Ovary (tissue), 9 donors: ENCODE data around the gene WDR55. TPM values are rescaled to one million over a fixed set of nuclear protein-coding genes. Genes with fewer than 3 reads are reported as not detected.
"Not testable (repeated sequence)": the region's sequence is repeated elsewhere in the genome, so short reads cannot be mapped to it uniquely, and the experiment has no call there.

Experiments
- DNase-seq, 5 donors: peaks; one replicate each; pipeline ENCODE4 v3.0.0-alpha.2; 2019 to 2020
- H3K27ac ChIP-seq, 2 donors: fragments of 200-600 bp; one replicate each; pipeline versions ENCODE4 v1.5.1 to v1.8.0; 2019 to 2022
- H3K27me3 ChIP-seq: fragments of 200-600 bp; one replicate; pipeline ENCODE4 v1.8.0; 2022
- H3K36me3 ChIP-seq: fragments of 200-600 bp; sonication (generic); one replicate; pipeline ENCODE4 v1.5.1; 2019
- H3K4me1 ChIP-seq: one replicate; pipeline ENCODE4 v1.8.1; 2013; ENCODE audit warnings: mild to moderate bottlenecking, moderate library complexity; ENCODE audit not compliant: insufficient read depth
- H3K4me3 ChIP-seq: fragments of 200-600 bp; sonication (generic); one replicate; pipeline ENCODE4 v1.5.1; 2017
- H3K9me3 ChIP-seq, 2 donors: fragments of 200-600 bp in 1 of 2; sonication (generic) in 1 of 2; one replicate each; pipeline versions ENCODE4 v1.5.1 to v1.8.1; 2013 to 2019; ENCODE audit warnings: mild to moderate bottlenecking in 1 of 2, moderate library complexity in 1 of 2
- CTCF ChIP-seq, 3 donors: fragments of 450-650 bp in 2 of 3; fragments of 200-600 bp in 1 of 3; IDR thresholded peaks; one replicate each; pipeline versions ENCODE4 v1.5.1 to v1.8.0; 2016 to 2022; ENCODE audit warnings: antibody characterized with exemption in 3 of 3, mild to moderate bottlenecking in 1 of 3
- EP300 ChIP-seq: sonication (generic); formaldehyde crosslinking; IDR thresholded peaks from one replicate; pipeline ENCODE4 v1.6.1; 2017; ENCODE audit warnings: antibody characterized with exemption
- POLR2A ChIP-seq: fragments of 450-650 bp; IDR thresholded peaks from one replicate; pipeline ENCODE4 v1.6.1; 2017; ENCODE audit warnings: antibody characterized with exemption, mild to moderate bottlenecking, moderate library complexity
- WGBS, 3 donors: extraction: QIAGEN DNeasy Blood & Tissue Kit in 1 of 3; methylation state at CpG; one replicate each; pipeline versions ENCODE4 v1.1.5 to v1.1.7; 2013 to 2017; 5-methylcytosine and 5-hydroxymethylcytosine counted together
- intact Hi-C, 4 donors: fragments of 100-400 bp; cut with DNase I; formaldehyde crosslinking; loops; one replicate each; pipeline versions ENCODE4 v1.11.0 to v1.15.1; 2022 to 2023
- polyA plus RNA-seq, 2 donors: library from polyadenylated mRNA; stranded (reverse); fragments of 200-250 nt in 1 of 2; fragments of 350-450 nt in 1 of 2; fragmentation: Illumina TruSeq in 1 of 2; extraction: RNeasy Lipid Tissue Mini Kit (QIAGEN cat#74804) in 1 of 2; gene quantifications; one replicate each; pipeline ENCODE4 v1.2.3, GENCODE V29; 2013 to 2014
- total RNA-seq, 7 donors: library from RNA; depleted of rRNA in 2 of 7; stranded (reverse); fragments of >200 nt in 2 of 7; fragmentation: NEBNext Ultra II Directional in 3 of 7; extraction: Animal tissue kit (Norgen Biotek cat#: 25700) in 3 of 7; gene quantifications; one replicate each; pipeline versions ENCODE4 v1.1.0 to v1.2.4, GENCODE V29; 2016 to 2023
- donor health status: DM: no; HTN: no; CAD: no; lungs with moderate emphysema.
- donor health status: DM: no; HTN: no; CAD: no.
- donor health status: Bipolar disorder and iron deficiency.
- donor health status: DM: yes; HTN: yes; CAD: no.
- donor health status: DM: no; HTN: no; CAD: no.
- donor health status: DM: yes; HTN: yes; CAD: no.

WDR55 gene
- total and polyA plus RNA-seq, 9 donors = 9.1 to 16.6 (median 12.3) TPM

GRCh38 chr5:140710899-140711552 is 46.3 kb downstream of the WDR55 start:
- peak overlapping the region; percentile 93 to 95 for H3K27ac ChIP-seq
- no peak for TF ChIP-seq EP300
- peak; percentile 76 for TF ChIP-seq POLR2A
- no peak for TF ChIP-seq CTCF (IDR thresholded peaks at IDR 0.05)
- H3K4me3 ChIP-seq = peak overlapping the region; percentile 46
- no peaks in the 10 kb centered on the region for H3K9me3 ChIP-seq
- peak; percentile 78 to 92 (median 81) for DNase-seq
- H3K27me3 ChIP-seq = no peaks in the 10 kb centered on the region
- no peaks in the 10 kb centered on the region for H3K4me1 ChIP-seq
- 0% methylated on average over 27 of the region's 27 CpGs for WGBS, 3 donors
- H3K36me3 ChIP-seq = no peaks in the 10 kb centered on the region
- intact Hi-C loops = loop anchor here in 1 of 4 donors (10.0 kb wide), 1 partner anchor 346 kb away; the partner anchor contains the start of gene SLC4A9

- Histone ChIP-seq H3K27ac (no peak overlapping the region), H3K27me3 (no peaks in the 10 kb centered on the region), H3K36me3 (no peaks in the 10 kb centered on the region), H3K4me1 (no peaks in the 10 kb centered on the region), H3K4me3 (peak overlapping the region; percentile 46), H3K9me3 (no peaks in the 10 kb centered on the region)
- DNase-seq = no peak
- intact Hi-C loops = loop anchor here in 1 of 4 donors (10.0 kb wide), 1 partner anchor 347 kb away; the partner anchor contains the start of gene SLC4A9
- 80 to 89% (median 88%) methylated on average over 1 of the region's 1 CpG for WGBS, 3 donors
- TF ChIP-seq POLR2A (no peak), CTCF (IDR thresholded peaks at IDR 0.05) (no peak), EP300 (no peak)
These were observed 47.1 kb downstream of the WDR55 start for GRCh38 chr5:140711794-140712193.

- TF ChIP-seq CTCF (IDR thresholded peaks at IDR 0.05) (no peak), POLR2A (no peak), EP300 (no peak)
- Histone ChIP-seq H3K4me3 (no peak overlapping the region), H3K9me3 (no peaks in the 10 kb centered on the region), H3K27ac (no peak overlapping the region), H3K27me3 (no peaks in the 10 kb centered on the region), H3K4me1 (no peaks in the 10 kb centered on the region), H3K36me3 (no peaks in the 10 kb centered on the region)
- intact Hi-C loops = loop anchor here in 1 of 4 donors (10.0 kb wide), 1 partner anchor 349 kb away; the partner anchor contains the start of gene SLC4A9
- DNase-seq = no peak
- WGBS, 3 donors = 81 to 93% (median 88%) methylated on average over 1 of the region's 1 CpG
These were observed 48.9 kb downstream of the WDR55 start for GRCh38 chr5:140713562-140714094.

- intact Hi-C loops = loop anchor here in 1 of 4 donors (10.0 kb wide), 1 partner anchor 351 kb away; the partner anchor contains the start of gene SLC4A9
- DNase-seq, H3K27me3 ChIP-seq, H3K4me3 ChIP-seq, H3K27ac ChIP-seq, H3K9me3 ChIP-seq, H3K36me3 ChIP-seq, H3K4me1 ChIP-seq: not testable (repeated sequence)
- WGBS, 3 donors = 90 to 93% (median 92%) methylated on average over 2 of the region's 2 CpGs
These were observed 51.5 kb downstream of the WDR55 start for GRCh38 chr5:140716238-140716637.

GRCh38 chr5:140718266-140718592 is 53.5 kb downstream of the WDR55 start:
- WGBS, 3 donors = 78 to 84% (median 82%) methylated on average over 7 of the region's 7 CpGs
- no peaks in the 10 kb centered on the region for H3K36me3 ChIP-seq
- TF ChIP-seq POLR2A (no peak), CTCF (IDR thresholded peaks at IDR 0.05) (no peak), EP300 (no peak)
- H3K27me3 ChIP-seq = no peaks in the 10 kb centered on the region
- intact Hi-C loops = loop anchor here in 1 of 4 donors (10.0 kb wide), 1 partner anchor 353 kb away; the partner anchor contains the start of gene SLC4A9
- H3K4me1 ChIP-seq = no peaks in the 10 kb centered on the region
- H3K4me3 ChIP-seq = no peak overlapping the region
- H3K27ac ChIP-seq = no peak overlapping the region
- no peaks in the 10 kb centered on the region for H3K9me3 ChIP-seq
- no peak for DNase-seq

- H3K9me3 ChIP-seq, H3K27me3 ChIP-seq, H3K27ac ChIP-seq, intact Hi-C loops, H3K4me1 ChIP-seq, DNase-seq, H3K36me3 ChIP-seq, H3K4me3 ChIP-seq: not testable (repeated sequence)
- 55 to 58% (median 55%) methylated on average over 6 of the region's 6 CpGs for WGBS, 3 donors
These were observed 56.0 kb downstream of the WDR55 start for GRCh38 chr5:140720738-140721137.

- 82 to 83% (median 82%) methylated on average over 5 of the region's 5 CpGs for WGBS, 3 donors
- H3K9me3 ChIP-seq, intact Hi-C loops, H3K36me3 ChIP-seq, H3K4me3 ChIP-seq, DNase-seq, H3K4me1 ChIP-seq, H3K27me3 ChIP-seq, H3K27ac ChIP-seq: not testable (repeated sequence)
These were observed 56.7 kb downstream of the WDR55 start for GRCh38 chr5:140721395-140721794.
